ENCODE measurements around the gene GNPTAB.

The GNPTAB gene

GRCh38 chr12:101802486-101802885 is 28.3 kb downstream of the GNPTAB start:
- no peak for DNase-seq

- peak; percentile 53 for DNase-seq
Observed at GRCh38 chr12:101799774-101800173, 31.0 kb downstream of the GNPTAB start.

GRCh38 chr12:101795786-101796185 is 35.0 kb downstream of the GNPTAB start:
- DNase-seq: peak; percentile 80

GRCh38 chr12:101795013-101795412 is 35.7 kb downstream of the GNPTAB start:
- no peak for DNase-seq

- DNase-seq: no peak
Observed at GRCh38 chr12:101794574-101794973, 36.2 kb downstream of the GNPTAB start.

- DNase-seq: peak; percentile 78
Observed at GRCh38 chr12:101793401-101793800, 37.4 kb downstream of the GNPTAB start.

GRCh38 chr12:101792046-101792931 is 38.5 kb downstream of the GNPTAB start:
- no peak for DNase-seq

GRCh38 chr12:101789171-101789570 is 41.6 kb downstream of the GNPTAB start:
- DNase-seq: no peak

GRCh38 chr12:101785671-101786070 is 45.1 kb downstream of the GNPTAB start:
- no peak for DNase-seq

GRCh38 chr12:101784376-101784775 is 46.4 kb downstream of the GNPTAB start:
- DNase-seq: no peak

GRCh38 chr12:101783838-101784237 is 46.9 kb downstream of the GNPTAB start:
- no peak for DNase-seq

- no peak for DNase-seq
Observed at GRCh38 chr12:101783150-101783549, 47.6 kb downstream of the GNPTAB start.

- no peak for DNase-seq
Observed at GRCh38 chr12:101782273-101782731, 48.5 kb downstream of the GNPTAB start.

GRCh38 chr12:101781834-101782233 is 48.9 kb downstream of the GNPTAB start:
- DNase-seq: no peak

- peak; percentile 71 for DNase-seq
Observed at GRCh38 chr12:101780599-101780998, 50.2 kb downstream of the GNPTAB start.

- DNase-seq: no peak
Observed at GRCh38 chr12:101779626-101780025, 51.1 kb downstream of the GNPTAB start.

GRCh38 chr12:101779200-101779599 is 51.6 kb downstream of the GNPTAB start:
- DNase-seq: no peak

GRCh38 chr12:101777978-101778377 is 52.8 kb downstream of the GNPTAB start:
- no peak for DNase-seq

GRCh38 chr12:101777485-101777884 is 53.3 kb downstream of the GNPTAB start:
- peak; percentile 67 for DNase-seq

GRCh38 chr12:101775816-101776215 is 54.9 kb downstream of the GNPTAB start:
- no peak for DNase-seq

GRCh38 chr12:101773650-101774162 is 57.1 kb downstream of the GNPTAB start:
- DNase-seq: peak; percentile 73

GRCh38 chr12:101772012-101772775 is 58.6 kb downstream of the GNPTAB start:
- peak; percentile 69 for DNase-seq

GRCh38 chr12:101769865-101770264 is 60.9 kb downstream of the GNPTAB start:
- DNase-seq: no peak

GRCh38 chr12:101768781-101769180 is 62.0 kb downstream of the GNPTAB start:
- DNase-seq: no peak

Data from inflammatory macrophage treated with lipopolysaccharide for 4 hours (primary cell).